GM19395 (cell line): ENCODE results near the gene ZNF521.
A peak's percentile ranks its signal among the peaks of the same experiment; 100 is the strongest.

Experiments
- ATAC-seq: cut with Tn5 transposase; IDR thresholded peaks from one replicate; pipeline ENCODE4 v1.9.1; 2021; ENCODE audit warnings: mild to moderate bottlenecking, moderate library complexity; ENCODE audit not compliant: unreplicated experiment

The ZNF521 gene

GRCh38 chr18:25351777-25352628 is at the start of gene ZNF521:
Gene ZNF521, minus strand, starts transcription at chr18:25352166. Its CDS starts 1,220 bp downstream, at chr18:25350946.
- peak; percentile 61 for ATAC-seq

GRCh38 chr18:25399554-25399953 is 47.6 kb upstream of the ZNF521 start:
- no peak for ATAC-seq

GRCh38 chr18:25392192-25392591 is 40.2 kb upstream of the ZNF521 start:
- ATAC-seq: no peak

- no peak for ATAC-seq
Measured at GRCh38 chr18:25373432-25374179, 21.6 kb upstream of the ZNF521 start.

- no peak for ATAC-seq
Measured at GRCh38 chr18:25370391-25370790, 18.4 kb upstream of the ZNF521 start.

GRCh38 chr18:25365242-25365641 is 13.3 kb upstream of the ZNF521 start:
- no peak for ATAC-seq

GRCh38 chr18:25364732-25365131 is 12.8 kb upstream of the ZNF521 start:
- no peak for ATAC-seq

GRCh38 chr18:25360301-25360899 is 8.4 kb upstream of the ZNF521 start:
- ATAC-seq: no peak

- no peak for ATAC-seq
Measured at GRCh38 chr18:25353080-25353479, 1.1 kb upstream of the ZNF521 start.

GRCh38 chr18:25352629-25353005 is 651 bp upstream of the ZNF521 start:
- no peak for ATAC-seq

GRCh38 chr18:25351280-25351775 is 638 bp downstream of the ZNF521 start:
- ATAC-seq: no peak

GRCh38 chr18:25350489-25351251 is 1.3 kb downstream of the ZNF521 start:
- peak; percentile 65 for ATAC-seq

- ATAC-seq: no peak
Measured at GRCh38 chr18:25349926-25350487, 2.0 kb downstream of the ZNF521 start.

GRCh38 chr18:25349131-25349925 is 2.6 kb downstream of the ZNF521 start:
- no peak for ATAC-seq

GRCh38 chr18:25348386-25349130 is 3.4 kb downstream of the ZNF521 start:
- ATAC-seq: no peak

- no peak for ATAC-seq
Measured at GRCh38 chr18:25346561-25346960, 5.4 kb downstream of the ZNF521 start.

GRCh38 chr18:25345081-25345866 is 6.7 kb downstream of the ZNF521 start:
- no peak for ATAC-seq

- no peak for ATAC-seq
Measured at GRCh38 chr18:25341831-25342230, 10.1 kb downstream of the ZNF521 start.
